OCI-LY7 (cell line): ENCODE data around the gene JAK3. TPM values are rescaled to one million over a fixed set of nuclear protein-coding genes. Genes with fewer than 3 reads are reported as not detected.

Experiments
- BruUV-seq: library from RNA; stranded (reverse); fragments of 400-500 nt; replicated peaks from 2 replicates; lab custom pipeline; 2021; lab: Mats Ljungman, UMichigan
- CTCF ChIA-PET: fragments of 300-600 bp; sonication (Branson Sonifier 250); formaldehyde crosslinking; loops from one replicate; lab custom pipeline; 2022; ENCODE audit warnings: antibody characterized with exemption; ENCODE audit not compliant: unreplicated experiment; lab: Charles Lee
- POLR2A ChIA-PET: fragments of 300-600 bp; sonication (Branson Sonifier 250); formaldehyde crosslinking; loops from one replicate; lab custom pipeline; 2022; ENCODE audit warnings: antibody characterized with exemption; lab: Charles Lee
- DNase-seq: peaks from one replicate; pipeline ENCODE4 v3.0.0-alpha.2; 2015; ENCODE audit warnings: low spot score
- H2AFZ ChIP-seq: fragments of 200-600 bp; sonication (generic), shearing (Covaris generic); 2 replicates; pipeline ENCODE4 v1.6.1; 2014; ENCODE audit warnings: mild to moderate bottlenecking, antibody characterized with exemption, low read length, moderate library complexity
- H3K27ac ChIP-seq: fragments of 200-600 bp; sonication (generic); 2 replicates; pipeline ENCODE4 v1.5.1; 2014; ENCODE audit warnings: mixed run types, low read depth, mild to moderate bottlenecking, moderate library complexity, low read length, inconsistent platforms; ENCODE audit not compliant: poor library complexity, severe bottlenecking
- H3K36me3 ChIP-seq: fragments of 200-600 bp; sonication (generic); 2 replicates; pipeline ENCODE4 v1.6.1; 2014; ENCODE audit warnings: mild to moderate bottlenecking, antibody characterized with exemption, low read length, moderate library complexity, mixed read lengths; ENCODE audit not compliant: insufficient read depth
- H3K4me1 ChIP-seq: fragments of 200-600 bp; sonication (generic); 2 replicates; pipeline ENCODE4 v1.5.1; 2014; ENCODE audit warnings: mild to moderate bottlenecking, low read length; ENCODE audit not compliant: insufficient read depth, poor library complexity, severe bottlenecking
- H3K4me2 ChIP-seq: fragments of 200-600 bp; sonication (generic); 2 replicates; pipeline ENCODE4 v1.6.1; 2014; ENCODE audit warnings: mild to moderate bottlenecking, low read length
- H3K4me3 ChIP-seq: fragments of 200-600 bp; sonication (generic); 2 replicates; pipeline ENCODE4 v1.5.1; 2014; ENCODE audit warnings: mild to moderate bottlenecking, low read depth, low read length; ENCODE audit not compliant: poor library complexity, severe bottlenecking
- H3K79me2 ChIP-seq: fragments of 200-600 bp; sonication (generic); 2 replicates; pipeline ENCODE4 v1.6.1; 2016; ENCODE audit warnings: low read depth, mild to moderate bottlenecking, low read length, moderate library complexity, mixed read lengths; ENCODE audit not compliant: insufficient read depth
- H3K9me2 ChIP-seq: fragments of 200-600 bp; sonication (generic); 2 replicates; pipeline ENCODE4 v1.6.1; 2016; ENCODE audit warnings: mild to moderate bottlenecking, low read length, mixed read lengths; ENCODE audit not compliant: insufficient read depth
- H3K9me3 ChIP-seq: fragments of 200-600 bp; sonication (generic); 2 replicates; pipeline ENCODE4 v1.6.1; 2014; ENCODE audit warnings: mild to moderate bottlenecking, mixed run types, low read length, mixed read lengths
- H4K20me1 ChIP-seq: fragments of 200-600 bp; sonication (generic); 2 replicates; pipeline ENCODE4 v1.6.1; 2014; ENCODE audit warnings: mild to moderate bottlenecking, antibody characterized with exemption, low read length, moderate library complexity, mixed read lengths; ENCODE audit not compliant: insufficient read depth
- EZH2phosphoT487 ChIP-seq: fragments of 200-600 bp; sonication (generic); IDR thresholded peaks from 2 replicates; pipeline ENCODE4 v1.6.1; 2018; ENCODE audit warnings: low read depth, borderline replicate concordance, mild to moderate bottlenecking, mixed run types, antibody characterized with exemption, low read length, moderate library complexity, mixed read lengths
- intact Hi-C: fragments of 100-400 bp; cut with micrococcal nuclease; formaldehyde crosslinking; loops from one replicate; pipeline ENCODE4 v1.10.0; 2022; ENCODE audit not compliant: unreplicated experiment
- total RNA-seq, 2 experiments: library from RNA; depleted of rRNA in 1 of 2; stranded (reverse); fragments of >200 nt in 1 of 2; shearing (Covaris generic) in 1 of 2; gene quantifications; 2 replicates each; pipeline ENCODE4 v1.2.3, GENCODE V29; 2014 to 2022
- TF ChIP-seq, protein P1 (sequence below): fragments of 200-600 bp; sonication (generic); conservative IDR thresholded peaks from 2 replicates; pipeline ENCODE4 v1.5.1; 2014; ENCODE audit warnings: mild to moderate bottlenecking, antibody characterized with exemption, low read length, moderate library complexity, mixed read lengths

JAK3 gene
- total RNA-seq, 2 experiments from 2014 or later = 14.0 to 25.3 TPM

DNA sequence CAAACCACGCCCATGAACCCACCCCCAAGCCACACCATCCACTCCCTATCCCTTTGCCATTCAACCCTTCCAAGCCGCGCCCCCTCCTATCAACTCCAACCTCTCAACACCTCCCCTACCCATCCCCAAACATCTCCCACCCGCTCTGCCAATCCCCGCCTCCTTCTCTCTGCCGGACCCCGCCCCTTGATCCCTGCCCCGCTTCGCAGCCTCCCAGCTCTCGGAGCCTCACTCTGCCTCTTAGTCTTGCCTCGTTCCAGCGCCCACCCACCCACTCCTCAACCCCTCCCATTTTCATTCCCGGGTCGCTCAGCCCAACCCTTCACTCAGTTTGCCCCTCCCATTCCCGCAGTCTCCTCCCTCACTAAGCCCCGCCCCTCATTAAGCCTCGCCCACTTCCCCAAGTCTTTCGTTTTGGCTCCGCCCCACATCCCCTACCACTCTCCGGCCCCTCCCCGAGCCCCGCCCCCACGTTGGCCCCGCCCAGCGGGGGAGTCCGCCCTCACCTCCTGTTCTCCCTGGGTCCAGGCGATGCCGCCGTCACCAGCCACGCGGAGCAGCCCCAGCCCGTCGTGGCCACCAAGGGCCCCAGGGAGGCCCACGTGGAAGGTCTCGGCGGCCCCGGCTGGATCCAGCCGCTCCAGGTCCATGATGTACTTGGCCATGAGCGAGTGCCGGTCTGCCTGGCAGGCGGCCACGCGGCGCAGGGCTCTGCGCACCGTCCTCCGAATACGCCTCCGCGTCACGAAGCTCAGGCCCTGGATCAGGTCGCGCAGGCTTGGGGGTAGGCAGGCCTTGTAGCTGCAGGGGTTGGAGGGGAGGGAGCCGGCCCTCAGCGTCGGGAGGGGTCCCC lies 5.7 kb downstream of the JAK3 start:
- no peak overlapping the region for H3K4me3 ChIP-seq
- no peak overlapping the region for H3K27ac ChIP-seq
- peak; percentile 79 for DNase-seq
- H3K36me3 ChIP-seq = peaks cover 19% of the 10 kb centered on the region
- ChIA-PET CTCF (no interaction called here), POLR2A (no interaction called here)
- intact Hi-C loops = no loop called here
- H3K9me3 ChIP-seq = no peaks in the 10 kb centered on the region
- no TSS peak for BruUV-seq
- H3K4me1 ChIP-seq = peaks cover 3% of the 10 kb centered on the region
- no peaks in the 10 kb centered on the region for H3K79me2 ChIP-seq
- H2AFZ ChIP-seq = no peak overlapping the region
- TF ChIP-seq, protein P1, sequence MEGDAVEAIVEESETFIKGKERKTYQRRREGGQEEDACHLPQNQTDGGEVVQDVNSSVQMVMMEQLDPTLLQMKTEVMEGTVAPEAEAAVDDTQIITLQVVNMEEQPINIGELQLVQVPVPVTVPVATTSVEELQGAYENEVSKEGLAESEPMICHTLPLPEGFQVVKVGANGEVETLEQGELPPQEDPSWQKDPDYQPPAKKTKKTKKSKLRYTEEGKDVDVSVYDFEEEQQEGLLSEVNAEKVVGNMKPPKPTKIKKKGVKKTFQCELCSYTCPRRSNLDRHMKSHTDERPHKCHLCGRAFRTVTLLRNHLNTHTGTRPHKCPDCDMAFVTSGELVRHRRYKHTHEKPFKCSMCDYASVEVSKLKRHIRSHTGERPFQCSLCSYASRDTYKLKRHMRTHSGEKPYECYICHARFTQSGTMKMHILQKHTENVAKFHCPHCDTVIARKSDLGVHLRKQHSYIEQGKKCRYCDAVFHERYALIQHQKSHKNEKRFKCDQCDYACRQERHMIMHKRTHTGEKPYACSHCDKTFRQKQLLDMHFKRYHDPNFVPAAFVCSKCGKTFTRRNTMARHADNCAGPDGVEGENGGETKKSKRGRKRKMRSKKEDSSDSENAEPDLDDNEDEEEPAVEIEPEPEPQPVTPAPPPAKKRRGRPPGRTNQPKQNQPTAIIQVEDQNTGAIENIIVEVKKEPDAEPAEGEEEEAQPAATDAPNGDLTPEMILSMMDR = no peak
- TF ChIP-seq EZH2phosphoT487 = no peak
- no peak overlapping the region for H3K4me2 ChIP-seq
- H3K9me2 ChIP-seq = no peaks in the 10 kb centered on the region
- H4K20me1 ChIP-seq = no peaks in the 10 kb centered on the region

GRCh38 chr19:17841371-17841809 lies 6.4 kb downstream of the JAK3 start:
- H3K79me2 ChIP-seq = no peaks in the 10 kb centered on the region
- ChIA-PET CTCF (no interaction called here), POLR2A (no interaction called here)
- H3K4me2 ChIP-seq = no peak overlapping the region
- no peak overlapping the region for H3K4me3 ChIP-seq
- H2AFZ ChIP-seq = no peak overlapping the region
- H4K20me1 ChIP-seq = no peaks in the 10 kb centered on the region
- peaks cover 19% of the 10 kb centered on the region for H3K36me3 ChIP-seq
- no peak for DNase-seq
- BruUV-seq = no TSS peak
- TF ChIP-seq, protein P1 = no peak
- no peak for TF ChIP-seq EZH2phosphoT487
- H3K4me1 ChIP-seq = no peaks in the 10 kb centered on the region
- H3K9me2 ChIP-seq = no peaks in the 10 kb centered on the region
- no peak overlapping the region for H3K27ac ChIP-seq
- intact Hi-C loops = no loop called here
- no peaks in the 10 kb centered on the region for H3K9me3 ChIP-seq

DNA sequence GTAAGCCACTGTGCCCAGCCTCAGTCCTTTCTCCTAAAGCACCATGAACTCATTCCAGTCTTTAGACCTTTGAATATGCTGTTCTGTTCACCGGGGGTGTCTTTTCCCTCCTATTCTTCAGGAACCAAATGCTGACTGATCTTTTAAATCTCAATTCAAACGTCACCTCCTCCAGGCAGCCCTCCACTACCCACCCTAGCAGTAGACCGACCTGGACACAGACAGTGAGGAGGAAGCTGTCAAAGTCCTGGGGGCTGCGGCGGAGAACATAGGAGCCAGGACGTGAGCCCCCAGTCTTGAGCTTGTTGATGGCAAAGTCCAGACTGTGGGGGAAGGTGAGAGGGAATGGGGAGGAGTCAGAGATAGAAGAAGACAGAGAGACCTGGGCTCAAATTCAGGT lies 7.8 kb downstream of the JAK3 start:
- no peaks in the 10 kb centered on the region for H3K4me1 ChIP-seq
- no peak for DNase-seq
- ChIA-PET CTCF (no interaction called here), POLR2A (no interaction called here)
- H3K79me2 ChIP-seq = no peaks in the 10 kb centered on the region
- no peaks in the 10 kb centered on the region for H3K9me3 ChIP-seq
- BruUV-seq = no TSS peak
- no peaks in the 10 kb centered on the region for H4K20me1 ChIP-seq
- H3K4me3 ChIP-seq = no peak overlapping the region
- H3K9me2 ChIP-seq = no peaks in the 10 kb centered on the region
- no peak for TF ChIP-seq EZH2phosphoT487
- TF ChIP-seq, protein P1 = no peak
- no peak overlapping the region for H3K4me2 ChIP-seq
- no peak overlapping the region for H2AFZ ChIP-seq
- intact Hi-C loops = no loop called here
- H3K27ac ChIP-seq = no peak overlapping the region
- peaks cover 19% of the 10 kb centered on the region for H3K36me3 ChIP-seq
